GM18520 (cell line): Measurements from ENCODE around the gene C1orf53.

Experiments used
- ATAC-seq: cut with Tn5 transposase; IDR thresholded peaks from one replicate; pipeline ENCODE4 v1.9.1; 2021; ENCODE audit not compliant: unreplicated experiment

The C1orf53 gene

DNA sequence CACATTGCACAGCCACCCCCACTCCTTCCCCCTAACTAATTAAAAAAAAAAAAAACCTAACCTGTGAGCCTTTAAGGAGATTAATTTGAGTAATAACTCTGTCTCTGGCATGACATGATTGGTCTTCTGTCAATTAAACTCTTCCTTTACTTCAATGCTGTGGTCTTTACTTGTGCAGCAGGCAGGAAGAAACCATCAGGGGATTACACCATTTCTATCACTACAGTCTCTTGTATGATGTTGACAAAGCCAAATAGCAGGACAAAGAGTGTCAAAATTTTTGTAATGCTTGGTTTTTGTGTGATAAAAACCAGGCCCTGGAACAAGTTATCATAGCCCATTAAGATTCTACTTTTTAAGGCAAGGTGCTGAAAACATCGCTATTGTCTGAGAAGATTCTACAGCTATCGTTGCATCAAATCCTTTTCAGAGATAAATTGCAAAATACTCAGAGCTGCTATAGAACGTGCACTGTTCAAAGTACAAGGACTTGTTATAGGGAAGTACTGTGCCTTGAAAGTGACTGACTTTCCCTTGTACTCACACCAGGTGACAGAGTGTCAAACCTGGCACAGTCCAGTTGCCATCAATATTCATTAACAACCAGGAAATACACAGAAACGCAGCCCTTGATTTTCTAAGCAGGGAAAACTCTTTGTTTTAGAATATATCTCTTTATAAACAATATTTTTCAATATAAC, 52.4 kb downstream of the C1orf53 start:
- no peak for ATAC-seq

DNA sequence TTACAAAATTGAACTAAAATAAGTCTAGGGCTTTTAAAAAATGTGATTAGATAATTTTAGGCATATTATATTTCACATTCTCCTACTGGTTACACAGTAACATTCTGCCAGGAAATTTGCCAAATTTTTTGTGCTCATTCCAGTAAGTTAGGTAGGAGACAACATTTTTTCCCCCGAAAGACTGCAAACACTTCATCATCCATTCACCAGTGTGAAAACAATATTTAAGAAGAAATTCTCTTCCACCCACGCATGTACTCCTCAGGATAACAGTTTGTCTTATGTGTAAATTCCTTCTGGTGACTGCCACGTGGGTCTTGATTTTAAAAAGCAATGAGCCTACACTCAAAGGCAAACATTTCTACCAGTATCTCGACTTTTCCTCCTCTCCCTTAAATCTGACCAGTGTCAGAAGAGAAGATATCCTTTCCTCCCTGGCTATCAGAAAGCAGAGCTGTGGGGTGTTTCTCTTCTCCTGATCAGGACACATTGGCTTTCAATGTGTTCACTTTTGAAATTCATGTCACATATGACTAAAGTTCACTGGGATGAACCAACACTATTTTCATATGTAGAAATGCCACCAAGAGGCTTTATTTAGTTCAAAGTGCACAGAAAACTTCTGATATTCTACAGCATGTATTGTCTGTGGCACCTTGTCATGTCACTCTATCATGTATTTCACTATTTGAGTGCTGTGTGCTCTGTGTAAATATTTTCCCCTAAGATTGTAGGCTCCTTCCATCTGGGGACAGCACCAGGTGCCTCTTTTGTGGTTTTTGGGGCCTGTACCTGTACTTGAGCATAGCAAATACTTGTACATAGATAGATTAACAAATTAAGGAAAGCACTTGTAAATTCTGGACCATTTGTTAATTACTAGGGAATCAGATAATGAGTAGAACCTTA, 53.3 kb downstream of the C1orf53 start:
- no peak for ATAC-seq
